Trophoblast cell (in vitro differentiated cells and primary cell): ENCODE results near the gene ABR.

ENCODE experiments used
- DNase-seq, 2 donors: peaks; one replicate each; pipeline ENCODE4 v3.0.0-alpha.2; 2016
- H2AFZ ChIP-seq: 2 replicates; pipeline ENCODE4 v1.6.1; 2013; ENCODE audit warnings: low read length, moderate library complexity, mild to moderate bottlenecking; ENCODE audit not compliant: insufficient read depth, poor library complexity
- H2AK5ac ChIP-seq: 2 replicates; pipeline ENCODE4 v1.6.1; 2013; ENCODE audit warnings: mild to moderate bottlenecking, low read length
- H2BK120ac ChIP-seq: 2 replicates; pipeline ENCODE4 v1.6.1; 2013; ENCODE audit warnings: low read length, mild to moderate bottlenecking, moderate library complexity; ENCODE audit not compliant: insufficient read depth, poor library complexity
- H2BK12ac ChIP-seq: 2 replicates; pipeline ENCODE4 v1.6.1; 2013; ENCODE audit warnings: mild to moderate bottlenecking, low read length, moderate library complexity
- H2BK5ac ChIP-seq: 2 replicates; pipeline ENCODE4 v1.6.1; 2013; ENCODE audit warnings: low read length, low read depth, moderate library complexity, mild to moderate bottlenecking; ENCODE audit not compliant: poor library complexity
- H3K14ac ChIP-seq: 2 replicates; pipeline ENCODE4 v1.6.1; 2013; ENCODE audit warnings: mild to moderate bottlenecking, low read length
- H3K18ac ChIP-seq: 2 replicates; pipeline ENCODE4 v1.6.1; 2013; ENCODE audit warnings: mild to moderate bottlenecking, low read length
- H3K23ac ChIP-seq: 2 replicates; pipeline ENCODE4 v1.6.1; 2013; ENCODE audit warnings: low read length
- H3K27ac ChIP-seq: 2 replicates; pipeline ENCODE4 v1.5.1; 2013; ENCODE audit warnings: low read depth, mild to moderate bottlenecking, inconsistent platforms, low read length, moderate library complexity
- H3K27me3 ChIP-seq: 2 replicates; pipeline ENCODE4 v1.6.1; 2013; ENCODE audit warnings: inconsistent platforms, mild to moderate bottlenecking, low read length, moderate library complexity; ENCODE audit not compliant: insufficient read depth
- H3K36me3 ChIP-seq, 2 experiments: 1 replicate in 1 of 2; 2 replicates in 1 of 2; pipeline ENCODE4 v1.6.1; 2013; ENCODE audit warnings: low read length in 2 of 2, mild to moderate bottlenecking in 2 of 2, moderate library complexity in 1 of 2; ENCODE audit not compliant: insufficient read depth in 2 of 2, control insufficient read depth in 1 of 2
- H3K4ac ChIP-seq: 2 replicates; pipeline ENCODE4 v1.6.1; 2013; ENCODE audit warnings: low read depth, mild to moderate bottlenecking, low read length, moderate library complexity
- H3K4me1 ChIP-seq, 2 experiments: 1 replicate in 1 of 2; 2 replicates in 1 of 2; pipeline ENCODE4 v1.6.1; 2013; ENCODE audit warnings: low read length in 2 of 2, mild to moderate bottlenecking in 2 of 2, moderate library complexity in 1 of 2; ENCODE audit not compliant: insufficient read depth in 2 of 2, control insufficient read depth in 1 of 2
- H3K4me2 ChIP-seq: 2 replicates; pipeline ENCODE4 v1.6.1; 2013; ENCODE audit warnings: inconsistent platforms, mild to moderate bottlenecking, low read length, moderate library complexity
- H3K4me3 ChIP-seq: 2 replicates; pipeline ENCODE4 v1.5.1; 2013; ENCODE audit warnings: mild to moderate bottlenecking, low read depth, low read length, inconsistent platforms
- H3K79me1 ChIP-seq: one replicate; pipeline ENCODE4 v1.6.1; 2013; ENCODE audit warnings: low read length
- H3K79me2 ChIP-seq: 2 replicates; pipeline ENCODE4 v1.6.1; 2013; ENCODE audit warnings: low read length, mild to moderate bottlenecking; ENCODE audit not compliant: control insufficient read depth, insufficient read depth, poor library complexity
- H3K9ac ChIP-seq: 2 replicates; pipeline ENCODE4 v1.6.1; 2013; ENCODE audit warnings: mild to moderate bottlenecking, low read length
- H3K9me3 ChIP-seq: 2 replicates; pipeline ENCODE4 v1.6.1; 2013; ENCODE audit warnings: low read depth, mild to moderate bottlenecking, control low read depth, inconsistent platforms, low read length; ENCODE audit not compliant: insufficient read depth
- H4K12ac ChIP-seq: 2 replicates; pipeline ENCODE4 v1.6.1; 2013; ENCODE audit warnings: low read depth, mild to moderate bottlenecking, low read length, moderate library complexity
- H4K8ac ChIP-seq: 2 replicates; pipeline ENCODE4 v1.6.1; 2013; ENCODE audit warnings: low read depth, mild to moderate bottlenecking, low read length, moderate library complexity
- H4K91ac ChIP-seq: one replicate; pipeline ENCODE4 v1.6.1; 2013; ENCODE audit warnings: low read depth, mild to moderate bottlenecking, low read length, moderate library complexity
- WGBS: extraction: QIAGEN DNeasy Blood & Tissue Kit; methylation state at CpG from one replicate; pipeline ENCODE4 v1.1.7; 2013; ENCODE audit warnings: missing lambda C conversion rate; ENCODE audit not compliant: insufficient read length, insufficient coverage; ENCODE audit errors: extremely low coverage; 5-methylcytosine and 5-hydroxymethylcytosine counted together

ABR gene

GRCh38 chr17:1037238-1037879 lies 142.4 kb downstream of the ABR start:
- no peak overlapping the region for H3K27ac ChIP-seq
- no peak overlapping the region for H3K4ac ChIP-seq
- no peak overlapping the region for H2BK120ac ChIP-seq
- no CpG with 5 or more reads among the region's 19 CpGs for WGBS
- H3K27me3 ChIP-seq, result peaks cover under 1% of the 10 kb centered on the region
- DNase-seq, result no peak
- no peaks in the 10 kb centered on the region for H3K79me1 ChIP-seq
- no peak overlapping the region for H2AK5ac ChIP-seq
- no peak overlapping the region for H4K12ac ChIP-seq
- no peak overlapping the region for H3K4me2 ChIP-seq
- no peak overlapping the region for H4K91ac ChIP-seq
- no peak overlapping the region for H3K14ac ChIP-seq
- no peak overlapping the region for H3K23ac ChIP-seq
- no peaks in the 10 kb centered on the region for H3K4me1 ChIP-seq
- no peak overlapping the region for H2BK12ac ChIP-seq
- no peak overlapping the region for H3K18ac ChIP-seq
- H2AFZ ChIP-seq, result no peak overlapping the region
- H3K9me3 ChIP-seq, result peaks cover 2% of the 10 kb centered on the region
- H3K79me2 ChIP-seq, result no peaks in the 10 kb centered on the region
- H2BK5ac ChIP-seq, result no peak overlapping the region
- H4K8ac ChIP-seq, result no peak overlapping the region
- no peak overlapping the region for H3K9ac ChIP-seq
- peaks cover 11 to 12% of the 10 kb centered on the region in 2 experiments for H3K36me3 ChIP-seq
- no peak overlapping the region for H3K4me3 ChIP-seq

- Histone ChIP-seq H3K27ac (no peak overlapping the region), H3K79me1 (no peaks in the 10 kb centered on the region), H3K23ac (no peak overlapping the region), H3K4me2 (no peak overlapping the region), H3K4me1 (no peaks in the 10 kb centered on the region), H2AFZ (no peak overlapping the region), H3K36me3 (peaks cover 7 to 10% of the 10 kb centered on the region in 2 experiments), H3K9me3 (no peaks in the 10 kb centered on the region), H3K9ac (no peak overlapping the region), H3K4ac (no peak overlapping the region), H4K8ac (no peak overlapping the region), H4K91ac (no peak overlapping the region), H2AK5ac (no peak overlapping the region), H3K18ac (no peak overlapping the region), H3K79me2 (no peaks in the 10 kb centered on the region), H2BK5ac (no peak overlapping the region), H2BK120ac (no peak overlapping the region), H3K4me3 (no peak overlapping the region), H2BK12ac (no peak overlapping the region), H3K14ac (no peak overlapping the region), H3K27me3 (peaks cover 6% of the 10 kb centered on the region), H4K12ac (no peak overlapping the region)
- no CpG with 5 or more reads among the region's 2 CpGs for WGBS
- DNase-seq, result no peak
Measured at GRCh38 chr17:1036845-1037237, 142.9 kb downstream of the ABR start.

DNA sequence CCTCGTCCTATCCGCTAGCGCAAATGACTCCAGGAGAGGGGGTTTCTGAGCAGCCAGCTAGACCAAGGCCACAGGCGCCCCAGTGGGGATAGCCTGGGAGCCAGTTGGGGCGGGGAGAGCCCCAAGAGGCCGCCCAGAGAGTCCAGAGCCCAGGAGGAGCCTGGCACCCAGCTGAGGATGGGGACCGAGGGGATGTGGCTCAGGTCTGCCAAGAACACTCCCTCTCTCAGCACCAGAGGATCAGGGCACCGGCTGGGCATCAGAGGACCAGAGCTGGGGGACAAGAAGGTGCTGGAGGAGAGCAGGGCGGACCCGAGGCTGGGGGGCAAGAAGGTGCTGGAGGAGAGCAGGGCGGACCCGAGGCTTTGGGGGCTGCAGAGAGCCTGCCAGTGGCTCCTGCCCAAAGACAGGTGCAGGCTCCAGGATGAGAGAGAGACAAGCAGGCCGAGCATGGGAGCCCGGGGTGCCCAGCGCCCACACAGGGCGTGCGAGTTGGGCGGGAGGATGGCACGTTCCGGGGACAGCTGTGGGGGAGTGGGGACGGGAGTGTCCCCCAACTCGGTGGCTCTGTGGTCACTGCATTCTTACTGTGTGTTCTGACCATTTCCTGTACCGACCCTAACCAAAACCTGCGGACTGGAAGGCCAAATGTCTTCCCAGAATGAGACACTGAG lies 143.5 kb downstream of the ABR start:
- no peak for DNase-seq
- peaks cover 7 to 10% of the 10 kb centered on the region in 2 experiments for H3K36me3 ChIP-seq
- peaks cover 9% of the 10 kb centered on the region for H3K27me3 ChIP-seq
- WGBS, result no CpG with 5 or more reads among the region's 24 CpGs
- H3K9me3 ChIP-seq, result no peaks in the 10 kb centered on the region
- H4K8ac ChIP-seq, result no peak overlapping the region
- H4K91ac ChIP-seq, result no peak overlapping the region
- no peak overlapping the region for H3K4me2 ChIP-seq
- no peak overlapping the region for H3K23ac ChIP-seq
- H3K14ac ChIP-seq, result no peak overlapping the region
- no peak overlapping the region for H2AK5ac ChIP-seq
- no peak overlapping the region for H4K12ac ChIP-seq
- H2BK12ac ChIP-seq, result no peak overlapping the region
- no peak overlapping the region for H3K27ac ChIP-seq
- no peak overlapping the region for H2BK5ac ChIP-seq
- no peak overlapping the region for H3K18ac ChIP-seq
- H3K4me3 ChIP-seq, result no peak overlapping the region
- H3K79me1 ChIP-seq, result no peaks in the 10 kb centered on the region
- no peak overlapping the region for H2BK120ac ChIP-seq
- H3K4me1 ChIP-seq, result no peaks in the 10 kb centered on the region
- no peak overlapping the region for H2AFZ ChIP-seq
- no peaks in the 10 kb centered on the region for H3K79me2 ChIP-seq
- no peak overlapping the region for H3K9ac ChIP-seq
- H3K4ac ChIP-seq, result no peak overlapping the region

- no peak overlapping the region for H2BK12ac ChIP-seq
- no peak overlapping the region for H2BK120ac ChIP-seq
- no peak overlapping the region for H3K27ac ChIP-seq
- no peaks in the 10 kb centered on the region for H3K4me1 ChIP-seq
- H4K8ac ChIP-seq, result no peak overlapping the region
- peaks cover 7 to 14% of the 10 kb centered on the region in 2 experiments for H3K36me3 ChIP-seq
- no peak overlapping the region for H2AK5ac ChIP-seq
- no peak overlapping the region for H3K18ac ChIP-seq
- no peak overlapping the region for H3K23ac ChIP-seq
- no peak overlapping the region for H3K4ac ChIP-seq
- no peak overlapping the region for H4K12ac ChIP-seq
- no peaks in the 10 kb centered on the region for H3K79me2 ChIP-seq
- WGBS, result no CpG with 5 or more reads among the region's 17 CpGs
- H3K4me2 ChIP-seq, result no peak overlapping the region
- no peak overlapping the region for H2BK5ac ChIP-seq
- no peak overlapping the region for H4K91ac ChIP-seq
- no peak overlapping the region for H3K14ac ChIP-seq
- no peaks in the 10 kb centered on the region for H3K9me3 ChIP-seq
- H3K27me3 ChIP-seq, result peaks cover 12% of the 10 kb centered on the region
- DNase-seq, result no peak
- H3K4me3 ChIP-seq, result no peak overlapping the region
- no peak overlapping the region for H2AFZ ChIP-seq
- H3K79me1 ChIP-seq, result no peaks in the 10 kb centered on the region
- no peak overlapping the region for H3K9ac ChIP-seq
Measured at GRCh38 chr17:1035546-1036170, 144.1 kb downstream of the ABR start.
